Panc1 (cell line): ENCODE results near the gene RBM19.

Experiments used
- CTCF ChIP-seq: fragments of 450-650 bp; IDR thresholded peaks from 2 replicates; pipeline ENCODE4 v1.5.1; 2017; ENCODE audit warnings: mild to moderate bottlenecking
- POLR2AphosphoS5 ChIP-seq: IDR thresholded peaks from 2 replicates; pipeline ENCODE4 v1.6.1; 2012; ENCODE audit warnings: mild to moderate bottlenecking, low read depth, low read length, moderate library complexity
- REST ChIP-seq, 2 experiments: IDR thresholded peaks; 2 replicates each; pipeline ENCODE4 v1.6.1; 2011 to 2012; ENCODE audit warnings: low read depth in 2 of 2, control low read depth in 1 of 2, low read length in 1 of 2, mild to moderate bottlenecking in 1 of 2, moderate library complexity in 1 of 2; ENCODE audit not compliant: insufficient read depth in 1 of 2
- SIN3A ChIP-seq: IDR thresholded peaks from 2 replicates; pipeline ENCODE4 v1.6.1; 2012; ENCODE audit warnings: low read depth, mild to moderate bottlenecking, low read length, moderate library complexity, borderline replicate concordance; ENCODE audit not compliant: insufficient read depth

- 0 out of 2 replicates have a peak, but pooled peaks have one; percentile 17 for TF ChIP-seq CTCF
- no peak for TF ChIP-seq POLR2AphosphoS5
- no peak for TF ChIP-seq REST (IDR thresholded peaks at IDR 0.05; ENCODE audit: insufficient read depth in 1 of 2, low read depth in 2 of 2, low read length in 1 of 2)
- no peak for TF ChIP-seq SIN3A
Observed at GRCh38 chr12:113980054-113980453, 13.9 kb upstream of the RBM19 start.
